ENCODE measurements around the gene HPCAL1.

HPCAL1 gene

GRCh38 chr2:10400568-10400977, 97.9 kb downstream of the HPCAL1 start:
- Histone ChIP-seq H3K79me2 (ENCODE audit: control insufficient read depth, low read length) (no peaks in the 10 kb centered on the region), H3K27me3 (ENCODE audit: control insufficient read depth, low read length) (no peaks in the 10 kb centered on the region), H4K20me1 (ENCODE audit: control insufficient read depth, insufficient read depth, low read depth, low read length) (no peaks in the 10 kb centered on the region), H3K4me3 (ENCODE audit: low read length) (no peak overlapping the region), H3K4me1 (ENCODE audit: control insufficient read depth, low read length) (peaks cover 7% of the 10 kb centered on the region), H3K9me2 (replicated peaks; ENCODE audit: control insufficient read depth, low read length) (no peaks in the 10 kb centered on the region), H3K4me2 (ENCODE audit: low read length) (no peak overlapping the region), H3F3A (ENCODE audit: control insufficient read depth, insufficient read depth) (no peaks in the 10 kb centered on the region), H3K9me3 (ENCODE audit: control insufficient read depth, insufficient read depth, low read length) (no peaks in the 10 kb centered on the region; the same call in 1 of the 2 replicates), H3K36me3 (ENCODE audit: control insufficient read depth, low read length) (no peaks in the 10 kb centered on the region), H3K27ac (ENCODE audit: low read depth, low read length) (no peak overlapping the region)
- TF ChIP-seq CTCF (IDR thresholded peaks at IDR 0.05; ENCODE audit: low read depth, low read length, poor library complexity, severe bottlenecking) (no peak), EZH2phosphoT487 (IDR thresholded peaks at IDR 0.05; ENCODE audit: borderline replicate concordance, low read length) (no peak)

- H3K27me3 ChIP-seq (ENCODE audit: control insufficient read depth, low read length), result no peaks in the 10 kb centered on the region
- peaks cover 7% of the 10 kb centered on the region for H3K4me1 ChIP-seq (ENCODE audit: control insufficient read depth, low read length)
- no peaks in the 10 kb centered on the region for H3F3A ChIP-seq (ENCODE audit: control insufficient read depth, insufficient read depth)
- no peaks in the 10 kb centered on the region; the same call in 1 of the 2 replicates for H3K9me3 ChIP-seq (ENCODE audit: control insufficient read depth, insufficient read depth, low read length)
- H4K20me1 ChIP-seq (ENCODE audit: control insufficient read depth, insufficient read depth, low read depth, low read length), result no peaks in the 10 kb centered on the region
- no peaks in the 10 kb centered on the region for H3K36me3 ChIP-seq (ENCODE audit: control insufficient read depth, low read length)
- H3K27ac ChIP-seq (ENCODE audit: low read depth, low read length), result no peak overlapping the region
- H3K9me2 ChIP-seq (replicated peaks; ENCODE audit: control insufficient read depth, low read length), result no peaks in the 10 kb centered on the region
- H3K79me2 ChIP-seq (ENCODE audit: control insufficient read depth, low read length), result no peaks in the 10 kb centered on the region
- TF ChIP-seq CTCF (IDR thresholded peaks at IDR 0.05; ENCODE audit: low read depth, low read length, poor library complexity, severe bottlenecking) (no peak), EZH2phosphoT487 (IDR thresholded peaks at IDR 0.05; ENCODE audit: borderline replicate concordance, low read length) (no peak)
- H3K4me2 ChIP-seq (ENCODE audit: low read length), result no peak overlapping the region
- no peak overlapping the region for H3K4me3 ChIP-seq (ENCODE audit: low read length)
Observed at GRCh38 chr2:10400978-10401951, 98.6 kb downstream of the HPCAL1 start.

GRCh38 chr2:10402062-10402585, 99.4 kb downstream of the HPCAL1 start:
- Histone ChIP-seq H3K27ac (ENCODE audit: low read depth, low read length) (no peak overlapping the region), H3K9me2 (replicated peaks; ENCODE audit: control insufficient read depth, low read length) (no peaks in the 10 kb centered on the region), H3K36me3 (ENCODE audit: control insufficient read depth, low read length) (no peaks in the 10 kb centered on the region), H3K9me3 (ENCODE audit: control insufficient read depth, insufficient read depth, low read length) (no peaks in the 10 kb centered on the region; the same call in 1 of the 2 replicates), H3K27me3 (ENCODE audit: control insufficient read depth, low read length) (no peaks in the 10 kb centered on the region), H3K4me1 (ENCODE audit: control insufficient read depth, low read length) (peaks cover 11% of the 10 kb centered on the region), H3K4me2 (ENCODE audit: low read length) (no peak overlapping the region), H4K20me1 (ENCODE audit: control insufficient read depth, insufficient read depth, low read depth, low read length) (no peaks in the 10 kb centered on the region), H3K4me3 (ENCODE audit: low read length) (no peak overlapping the region), H3F3A (ENCODE audit: control insufficient read depth, insufficient read depth) (no peaks in the 10 kb centered on the region), H3K79me2 (ENCODE audit: control insufficient read depth, low read length) (no peaks in the 10 kb centered on the region)
- no peak for TF ChIP-seq EZH2phosphoT487 (IDR thresholded peaks at IDR 0.05; ENCODE audit: borderline replicate concordance, low read length)
- no peak for TF ChIP-seq CTCF (IDR thresholded peaks at IDR 0.05; ENCODE audit: low read depth, low read length, poor library complexity, severe bottlenecking)
